IMR-90 (cell line): ENCODE data around the gene ANKMY1. TPM values are rescaled to one million over a fixed set of nuclear protein-coding genes. Genes with fewer than 3 reads are reported as not detected.
A peak's percentile ranks its signal among the peaks of the same experiment; 100 is the strongest.

Source experiments
- ATAC-seq: fragments of 200-7000 bp; cut with Tn5 transposase; 2 replicates; pipeline ENCODE4 v1.9.1; 2020; ENCODE audit warnings: low read depth, mild to moderate bottlenecking, moderate library complexity
- BruUV-seq: library from RNA; stranded (reverse); fragments of 400-500 nt; replicated peaks from 2 replicates; lab custom pipeline; 2021; lab: Mats Ljungman, UMichigan
- CTCF ChIA-PET: fragments of 300-600 bp; formaldehyde crosslinking; extraction: SDS; loops from one replicate; lab custom pipeline; 2021; ENCODE audit warnings: antibody characterized with exemption; lab: Yijun Ruan, JAX
- POLR2A ChIA-PET: fragments of 300-600 bp; sonication (Branson Sonifier 250); formaldehyde crosslinking; loops from one replicate; lab custom pipeline; 2022; ENCODE audit warnings: antibody characterized with exemption; ENCODE audit not compliant: unreplicated experiment; lab: Charles Lee
- DNase-seq: peaks from one replicate; pipeline ENCODE4 v3.0.0; 2013
- H2AFZ ChIP-seq: replicated peaks from 2 replicates; pipeline ENCODE3; 2013; ENCODE audit warnings: low read length, mild to moderate bottlenecking; ENCODE audit not compliant: poor library complexity
- H2AK5ac ChIP-seq: 2 replicates; pipeline ENCODE4 v1.6.1; 2013; ENCODE audit warnings: low read depth, low read length, inconsistent platforms
- H2AK9ac ChIP-seq: replicated peaks from 2 replicates; pipeline ENCODE3; 2013; ENCODE audit warnings: mild to moderate bottlenecking, low read depth, low read length, moderate library complexity; ENCODE audit not compliant: poor library complexity
- H2BK120ac ChIP-seq: 2 replicates; pipeline ENCODE4 v1.6.1; 2013; ENCODE audit warnings: low read depth, low read length, inconsistent platforms
- H2BK15ac ChIP-seq: 3 replicates; pipeline ENCODE4 v1.6.1; 2013; ENCODE audit warnings: low read depth, low read length, inconsistent platforms
- H2BK20ac ChIP-seq: 2 replicates; pipeline ENCODE4 v1.6.1; 2013; ENCODE audit warnings: low read depth, mild to moderate bottlenecking, inconsistent platforms, low read length, moderate library complexity
- H2BK5ac ChIP-seq: 2 replicates; pipeline ENCODE4 v1.6.1; 2013; ENCODE audit warnings: mild to moderate bottlenecking, low read depth, low read length, inconsistent platforms; ENCODE audit not compliant: poor library complexity, severe bottlenecking
- H3K14ac ChIP-seq: replicated peaks from 2 replicates; pipeline ENCODE4 v1.6.1; 2013; ENCODE audit warnings: low read depth, low read length, inconsistent platforms
- H3K18ac ChIP-seq: 2 replicates; pipeline ENCODE4 v1.6.1; 2013; ENCODE audit warnings: low read depth, low read length, control low read depth
- H3K23ac ChIP-seq: 2 replicates; pipeline ENCODE4 v1.6.1; 2013; ENCODE audit warnings: low read depth, low read length, inconsistent platforms
- H3K27ac ChIP-seq: 2 replicates; pipeline ENCODE4 v1.5.1; 2013; ENCODE audit warnings: mild to moderate bottlenecking, control low read depth, low read length; ENCODE audit not compliant: insufficient read depth
- H3K27me3 ChIP-seq: 2 replicates; pipeline ENCODE4 v1.6.1; 2013; ENCODE audit warnings: low read length; ENCODE audit not compliant: control insufficient read depth, insufficient read depth
- H3K36me3 ChIP-seq: 2 replicates; pipeline ENCODE4 v1.6.1; 2013; ENCODE audit warnings: low read length, mixed read lengths; ENCODE audit not compliant: control insufficient read depth, insufficient read depth
- H3K4ac ChIP-seq: 2 replicates; pipeline ENCODE4 v1.6.1; 2013; ENCODE audit warnings: low read depth, low read length, inconsistent platforms
- H3K4me1 ChIP-seq: 2 replicates; pipeline ENCODE4 v1.6.1; 2013; ENCODE audit warnings: low read length, mixed read lengths; ENCODE audit not compliant: control insufficient read depth, insufficient read depth
- H3K4me2 ChIP-seq: 2 replicates; pipeline ENCODE4 v1.6.1; 2013; ENCODE audit warnings: low read depth, mild to moderate bottlenecking, control low read depth, low read length, moderate library complexity
- H3K4me3 ChIP-seq: 2 replicates; pipeline ENCODE4 v1.5.1; 2013; ENCODE audit warnings: low read depth, mild to moderate bottlenecking, control low read depth, low read length, moderate library complexity; ENCODE audit not compliant: insufficient read depth
- H3K56ac ChIP-seq: 2 replicates; pipeline ENCODE4 v1.6.1; 2013; ENCODE audit warnings: low read length, inconsistent platforms; ENCODE audit not compliant: insufficient read depth; ENCODE audit errors: extremely low read depth
- H3K79me1 ChIP-seq, 2 experiments: 2 replicates each; pipeline ENCODE4 v1.6.1; 2013; ENCODE audit warnings: low read length in 2 of 2, inconsistent platforms in 1 of 2, low read depth in 1 of 2
- H3K9ac ChIP-seq: 2 replicates; pipeline ENCODE4 v1.6.1; 2013; ENCODE audit warnings: low read depth, low read length, control low read depth
- H3K9me1 ChIP-seq: 2 replicates; pipeline ENCODE4 v1.6.1; 2013; ENCODE audit warnings: low read length, inconsistent platforms; ENCODE audit not compliant: insufficient read depth
- H3K9me3 ChIP-seq: 2 replicates; pipeline ENCODE4 v1.6.1; 2013; ENCODE audit warnings: low read length; ENCODE audit not compliant: control insufficient read depth, insufficient read depth
- H4K20me1 ChIP-seq: 2 replicates; pipeline ENCODE4 v1.6.1; 2013; ENCODE audit warnings: low read length, inconsistent platforms; ENCODE audit not compliant: insufficient read depth
- H4K5ac ChIP-seq: 2 replicates; pipeline ENCODE4 v1.6.1; 2013; ENCODE audit warnings: mild to moderate bottlenecking, low read depth, low read length, control low read depth
- H4K8ac ChIP-seq, 2 experiments: 2 replicates each; pipeline ENCODE4 v1.6.1; 2013; ENCODE audit warnings: low read depth in 2 of 2, low read length in 2 of 2, control low read depth in 1 of 2, inconsistent platforms in 1 of 2
- H4K91ac ChIP-seq: 2 replicates; pipeline ENCODE4 v1.6.1; 2013; ENCODE audit warnings: low read depth, low read length, inconsistent platforms; ENCODE audit not compliant: insufficient read depth
- BHLHE40 ChIP-seq: fragments of 150-350 bp; IDR thresholded peaks from 2 replicates; pipeline ENCODE4 v1.6.1; 2016; ENCODE audit warnings: mild to moderate bottlenecking, low read depth, low read length
- CEBPB ChIP-seq: IDR thresholded peaks from 2 replicates; pipeline ENCODE4 v1.6.1; 2012; ENCODE audit warnings: low read depth, low read length, improper control_type of control experiment
- CTCF ChIP-seq: conservative IDR thresholded peaks from 2 replicates; pipeline ENCODE4 v1.5.1; 2012; ENCODE audit warnings: mild to moderate bottlenecking, low read depth, low read length, improper control_type of control experiment
- ELK1 ChIP-seq: fragments of 150-350 bp; IDR thresholded peaks from 2 replicates; pipeline ENCODE4 v1.6.1; 2016; ENCODE audit warnings: low read depth, mild to moderate bottlenecking, low read length, moderate library complexity, borderline replicate concordance
- FOS ChIP-seq: fragments of 150-350 bp; IDR thresholded peaks from 2 replicates; pipeline ENCODE4 v1.6.1; 2016; ENCODE audit warnings: low read depth, low read length
- MAFK ChIP-seq: IDR thresholded peaks from 2 replicates; pipeline ENCODE4 v1.6.1; 2012; ENCODE audit warnings: low read depth, low read length, improper control_type of control experiment
- MAZ ChIP-seq: IDR thresholded peaks from 2 replicates; pipeline ENCODE4 v1.6.1; 2012; ENCODE audit warnings: low read depth, mild to moderate bottlenecking, low read length, improper control_type of control experiment, moderate library complexity, borderline replicate concordance
- MXI1 ChIP-seq: IDR thresholded peaks from 2 replicates; pipeline ENCODE4 v1.6.1; 2012; ENCODE audit warnings: low read depth, mild to moderate bottlenecking, low read length, moderate library complexity, borderline replicate concordance
- NFE2L2 ChIP-seq: fragments of 150-350 bp; IDR thresholded peaks from 2 replicates; pipeline ENCODE4 v1.6.1; 2016; ENCODE audit warnings: low read depth, mild to moderate bottlenecking, low read length
- POLR2A ChIP-seq: IDR thresholded peaks from 2 replicates; pipeline ENCODE4 v1.6.1; 2012; ENCODE audit warnings: mild to moderate bottlenecking, low read depth, low read length
- RAD21 ChIP-seq: IDR thresholded peaks from 2 replicates; pipeline ENCODE4 v1.6.1; 2012; ENCODE audit warnings: low read length, improper control_type of control experiment
- RCOR1 ChIP-seq: IDR thresholded peaks from 2 replicates; pipeline ENCODE4 v1.6.1; 2012; ENCODE audit warnings: mild to moderate bottlenecking, low read length, improper control_type of control experiment; ENCODE audit not compliant: insufficient replicate concordance
- RFX5 ChIP-seq: IDR thresholded peaks from 2 replicates; pipeline ENCODE4 v1.8.0; 2012; ENCODE audit warnings: low read depth, mild to moderate bottlenecking, low read length, moderate library complexity
- SMC3 ChIP-seq: fragments of 150-350 bp; IDR thresholded peaks from 2 replicates; pipeline ENCODE4 v1.6.1; 2016; ENCODE audit warnings: low read depth, mild to moderate bottlenecking, antibody characterized with exemption, low read length, moderate library complexity
- USF2 ChIP-seq: fragments of 150-350 bp; IDR thresholded peaks from 2 replicates; pipeline ENCODE4 v1.6.1; 2017; ENCODE audit warnings: mild to moderate bottlenecking, antibody characterized with exemption, low read length, low read depth
- whole genome bisulfite sequencing, 2 experiments: methylation state at CpG; one replicate each; pipeline versions ENCODE4 v1.1.5 to v1.1.7; 2013; ENCODE audit warnings: missing lambda C conversion rate in 2 of 2; ENCODE audit not compliant: insufficient read length in 1 of 2; ENCODE audit errors: extremely low coverage in 2 of 2; 5-methylcytosine and 5-hydroxymethylcytosine counted together
- dilution Hi-C: fragments of 300-500 bp; cut with HindIII; formaldehyde crosslinking; loops from one replicate; pipeline ENCODE4 v1.14.3; 2018; ENCODE audit warnings: low sequenced_read_pairs; ENCODE audit not compliant: unreplicated experiment
- in situ Hi-C: fragments of 300-500 bp; cut with MboI; formaldehyde crosslinking; loops from 3 replicates; pipeline ENCODE4 v1.14.3; 2019; ENCODE audit warnings: low sequenced_read_pairs, inconsistent platforms, mixed read lengths
- intact Hi-C: fragments of 100-400 bp; cut with micrococcal nuclease; formaldehyde crosslinking; loops from 2 replicates; pipeline ENCODE4 v1.10.0; 2022
- polyA plus RNA-seq, 3 experiments: library from polyadenylated mRNA; depleted of rRNA; stranded (reverse); fragments of >200 nt; gene quantifications; 2 replicates each; pipeline ENCODE4 v1.2.3, GENCODE V29; 2012; ENCODE audit warnings: low replicate concordance in 1 of 3
- total RNA-seq: library from RNA; depleted of rRNA; stranded (reverse); fragments of >200 nt; gene quantifications from 2 replicates; pipeline ENCODE4 v1.2.3, GENCODE V29; 2012

Gene ANKMY1
- total and polyA plus RNA-seq, 2 of the 4 experiments (the other 2 are of a cell fraction) = 2.9 to 5.5 TPM

- CTCF ChIA-PET = no interaction called here
Observed at GRCh38 chr2:240444464-240444863, 113.3 kb downstream of the ANKMY1 start.

More at GRCh38 chr2:240444464-240444863, 113.3 kb downstream of the ANKMY1 start:
- no peak overlapping the region for H3K56ac ChIP-seq
- no peak overlapping the region for H3K18ac ChIP-seq
- H2AK9ac ChIP-seq = no peak overlapping the region
- peak overlapping the region; percentile 23 for H2AFZ ChIP-seq
- WGBS, 2 experiments = 93% methylated on average over 13 of the region's 16 CpGs; no CpG with 5 or more reads in 1 of the 2 experiments
- H2BK15ac ChIP-seq = no peak overlapping the region
- no peaks in the 10 kb centered on the region for H3K27me3 ChIP-seq
- no peak overlapping the region for H3K14ac ChIP-seq
- in situ Hi-C loops (no loop called here), dilution Hi-C loops (no loop called here), intact Hi-C loops (no loop called here)
- no peak for TF ChIP-seq ELK1
- TF ChIP-seq BHLHE40 = no peak
- TF ChIP-seq NFE2L2 = no peak
- no peak for TF ChIP-seq RCOR1
- no peak for TF ChIP-seq RAD21
- TF ChIP-seq FOS = no peak
- TF ChIP-seq MXI1 = no peak
- no peak for TF ChIP-seq CTCF
- no peak for TF ChIP-seq CEBPB
- TF ChIP-seq RFX5 = no peak
- TF ChIP-seq MAZ = no peak
- no peak for TF ChIP-seq USF2
- TF ChIP-seq POLR2A = no peak
- no peak for TF ChIP-seq SMC3
- TF ChIP-seq MAFK = no peak
- H3K4ac ChIP-seq = no peak overlapping the region
- H3K9me1 ChIP-seq = peaks cover 4% of the 10 kb centered on the region; the same call in 1 of the 2 replicates
- H3K4me3 ChIP-seq = no peak overlapping the region
- H3K27ac ChIP-seq = no peak overlapping the region
- H3K36me3 ChIP-seq = peaks cover 25% of the 10 kb centered on the region
- no peak overlapping the region for H4K91ac ChIP-seq
- H3K79me1 ChIP-seq = peaks cover 12 to 80% of the 10 kb centered on the region in 2 experiments
- H3K23ac ChIP-seq = no peak overlapping the region
- no peak overlapping the region for H2AK5ac ChIP-seq
- ATAC-seq (no peak), DNase-seq (no peak)
- no peak overlapping the region for H2BK120ac ChIP-seq
- BruUV-seq = no TSS peak
- no peak overlapping the region for H2BK20ac ChIP-seq
- no peak overlapping the region for H3K4me2 ChIP-seq
- peaks cover 99% of the 10 kb centered on the region for H4K20me1 ChIP-seq
- H3K9ac ChIP-seq = no peak overlapping the region
- no peak overlapping the region for H4K5ac ChIP-seq
- no peak overlapping the region for H2BK5ac ChIP-seq
- H3K4me1 ChIP-seq = peaks cover 2% of the 10 kb centered on the region
- no peaks in the 10 kb centered on the region for H3K9me3 ChIP-seq
- POLR2A ChIA-PET = no interaction called here
- no peak overlapping the region for H4K8ac ChIP-seq
